HepG2 (cell line): ENCODE measurements around the gene MOGAT3. TPM values are rescaled to one million over a fixed set of nuclear protein-coding genes. Genes with fewer than 3 reads are reported as not detected.

Experiments
- AKAP8 ChIP-seq: sonication (generic); formaldehyde crosslinking; IDR thresholded peaks from 2 replicates; pipeline ENCODE4 v1.5.1; 2020; ENCODE audit warnings: mild to moderate bottlenecking, missing genetic modification reagents
- BRF2 ChIP-seq: sonication (generic); formaldehyde crosslinking; IDR thresholded peaks from 2 replicates; pipeline ENCODE4 v1.8.1; 2022; ENCODE audit warnings: mild to moderate bottlenecking, missing genetic modification reagents
- FOXP4 ChIP-seq: sonication (generic); formaldehyde crosslinking; IDR thresholded peaks from 2 replicates; pipeline ENCODE4 v1.4.0; 2020; ENCODE audit warnings: missing genetic modification reagents
- GABPA ChIP-seq, 2 experiments: IDR thresholded peaks; 2 replicates each; pipeline ENCODE4 v1.6.1; 2011 to 2016; ENCODE audit warnings: low read depth in 2 of 2, low read length in 1 of 2, missing biosample characterization in 1 of 2, missing genetic modification characterization in 1 of 2
- GMEB2 ChIP-seq: IDR thresholded peaks from 2 replicates; pipeline ENCODE4 v1.6.1; 2016; ENCODE audit warnings: missing biosample characterization, missing genetic modification reagents, low read depth
- HDAC1 ChIP-seq: sonication (generic); formaldehyde crosslinking; IDR thresholded peaks from 2 replicates; pipeline ENCODE4 v1.5.1; 2020; ENCODE audit warnings: mild to moderate bottlenecking, missing genetic modification reagents
- MNT ChIP-seq: fragments of 450-650 bp; IDR thresholded peaks from 2 replicates; pipeline ENCODE4 v1.6.1; 2016
- RBAK ChIP-seq: sonication (generic); formaldehyde crosslinking; IDR thresholded peaks from 2 replicates; pipeline ENCODE4 v1.5.1; 2020; ENCODE audit warnings: mild to moderate bottlenecking, missing genetic modification reagents
- RFX5 ChIP-seq: IDR thresholded peaks from 2 replicates; pipeline ENCODE4 v1.6.1; 2011; ENCODE audit warnings: low read depth, low read length, improper control_type of control experiment
- RNF2 ChIP-seq: fragments of 450-650 bp; conservative IDR thresholded peaks from 2 replicates; pipeline ENCODE4 v1.6.1; 2016; ENCODE audit warnings: low read depth
- SNAPC2 ChIP-seq: sonication (generic); formaldehyde crosslinking; IDR thresholded peaks from 2 replicates; pipeline ENCODE4 v1.8.1; 2022; ENCODE audit warnings: mild to moderate bottlenecking, missing genetic modification reagents
- SOX13 ChIP-seq, 3 experiments: fragments of 450-650 bp in 1 of 3; sonication (generic) in 1 of 3; formaldehyde crosslinking in 1 of 3; IDR thresholded peaks in 2 of 3; conservative IDR thresholded peaks in 1 of 3; 2 replicates each; pipeline versions ENCODE4 v1.5.0 to v1.6.1; 2016 to 2020; ENCODE audit warnings: antibody characterized with exemption in 1 of 3, mild to moderate bottlenecking in 1 of 3, missing compliant biosample characterization in 1 of 3, missing genetic modification reagents in 1 of 3, moderate library complexity in 1 of 3
- TCF12 ChIP-seq, 2 experiments: fragments of 450-650 bp in 1 of 2; sonication (generic) in 1 of 2; formaldehyde crosslinking in 1 of 2; IDR thresholded peaks; 2 replicates each; pipeline versions ENCODE4 v1.6.1 to v1.8.0; 2017 to 2022; ENCODE audit warnings: antibody characterized with exemption in 1 of 2, mild to moderate bottlenecking in 1 of 2, missing genetic modification reagents in 1 of 2, moderate library complexity in 1 of 2
- THAP8 ChIP-seq: sonication (generic); formaldehyde crosslinking; IDR thresholded peaks from 2 replicates; pipeline ENCODE4 v1.5.1; 2020; ENCODE audit warnings: missing genetic modification reagents, mild to moderate bottlenecking, borderline replicate concordance
- ZBTB34 ChIP-seq: sonication (generic); formaldehyde crosslinking; IDR thresholded peaks from 2 replicates; pipeline ENCODE4 v1.8.0; 2022; ENCODE audit warnings: mild to moderate bottlenecking, missing genetic modification reagents
- ZNF44 ChIP-seq: sonication (generic); formaldehyde crosslinking; IDR thresholded peaks from 2 replicates; pipeline ENCODE4 v1.5.1; 2020; ENCODE audit warnings: mild to moderate bottlenecking, missing genetic modification reagents
- ZNF672 ChIP-seq: sonication (generic); formaldehyde crosslinking; IDR thresholded peaks from 2 replicates; pipeline ENCODE4 v1.8.1; 2022; ENCODE audit warnings: missing genetic modification reagents
- ZSCAN20 ChIP-seq: sonication (generic); formaldehyde crosslinking; IDR thresholded peaks from 2 replicates; pipeline ENCODE4 v1.4.0; 2020; ENCODE audit warnings: missing genetic modification reagents, mild to moderate bottlenecking, borderline replicate concordance
- ZSCAN25 ChIP-seq: sonication (generic); formaldehyde crosslinking; IDR thresholded peaks from 2 replicates; pipeline ENCODE4 v1.8.0; 2022; ENCODE audit warnings: mild to moderate bottlenecking, missing genetic modification reagents
- polyA plus RNA-seq, 8 experiments: library from polyadenylated mRNA; depleted of rRNA in 3 of 8; stranded (reverse) in 7 of 8; unstranded in 1 of 8; fragments of >200 nt; fragmentation: Illumina TruSeq in 4 of 8; extraction: Trizol in 4 of 8; gene quantifications; 2 replicates each; pipeline versions ENCODE4 v1.2.1 to v1.2.3, GENCODE V29; 2011 to 2016; ENCODE audit warnings: low read depth in 4 of 8, missing spikeins in 1 of 8, mixed read lengths in 1 of 8; ENCODE audit not compliant: insufficient read depth in 1 of 8
- total RNA-seq, 5 experiments: library from RNA; depleted of rRNA; stranded (reverse); fragments of >200 nt; fragmentation: Illumina TruSeq; extraction: Trizol; gene quantifications; 2 replicates each; pipeline ENCODE4 v1.2.3, GENCODE V29; 2016; ENCODE audit warnings: low read depth in 1 of 5

MOGAT3 gene
- total and polyA plus RNA-seq, 2 of the 13 experiments (the other 11 are each of a cell fraction or from before 2014, with no cell fraction given), result 22.5 to 30.5 TPM

GRCh38 chr7:101237206-101238067 lies 36.6 kb upstream of the MOGAT3 start, which contains the start of gene CLDN15 (continued):
- TF ChIP-seq RBAK (CRISPR knock-in tag) (no peak), MNT (no peak), TCF12 (IDR thresholded peaks at IDR 0.05) (no peak), TCF12 (CRISPR knock-in tag; IDR thresholded peaks at IDR 0.05) (no peak), ZNF672 (CRISPR knock-in tag) (no peak), ZNF44 (CRISPR knock-in tag) (no peak), BRF2 (CRISPR knock-in tag) (no peak), FOXP4 (CRISPR knock-in tag) (0 out of 2 replicates have a peak, but pooled peaks have one; percentile 18), ZSCAN20 (CRISPR knock-in tag) (no peak), SOX13 (IDR thresholded peaks at IDR 0.05) (no peak), SOX13 (CRISPR knock-in tag; conservative IDR thresholded peaks at IDR 0.05 in 1 of 2, IDR thresholded peaks at IDR 0.05 in 1 of 2) (no peak), HDAC1 (CRISPR knock-in tag) (0 out of 2 replicates have a peak, but pooled peaks have one; percentile 40), RFX5 (no peak), AKAP8 (CRISPR knock-in tag) (no peak), ZSCAN25 (CRISPR knock-in tag) (no peak), ZBTB34 (CRISPR knock-in tag) (no peak), GMEB2 (CRISPR knock-in tag) (no peak), THAP8 (CRISPR knock-in tag) (no peak), RNF2 (no peak), GABPA (IDR thresholded peaks at IDR 0.05; ENCODE audit: low read depth, low read length) (no peak), GABPA (CRISPR knock-in tag; IDR thresholded peaks at IDR 0.05; ENCODE audit: low read depth) (no peak), SNAPC2 (CRISPR knock-in tag) (no peak)
